ENCODE results near the gene USF3.

The USF3 gene, protein sequence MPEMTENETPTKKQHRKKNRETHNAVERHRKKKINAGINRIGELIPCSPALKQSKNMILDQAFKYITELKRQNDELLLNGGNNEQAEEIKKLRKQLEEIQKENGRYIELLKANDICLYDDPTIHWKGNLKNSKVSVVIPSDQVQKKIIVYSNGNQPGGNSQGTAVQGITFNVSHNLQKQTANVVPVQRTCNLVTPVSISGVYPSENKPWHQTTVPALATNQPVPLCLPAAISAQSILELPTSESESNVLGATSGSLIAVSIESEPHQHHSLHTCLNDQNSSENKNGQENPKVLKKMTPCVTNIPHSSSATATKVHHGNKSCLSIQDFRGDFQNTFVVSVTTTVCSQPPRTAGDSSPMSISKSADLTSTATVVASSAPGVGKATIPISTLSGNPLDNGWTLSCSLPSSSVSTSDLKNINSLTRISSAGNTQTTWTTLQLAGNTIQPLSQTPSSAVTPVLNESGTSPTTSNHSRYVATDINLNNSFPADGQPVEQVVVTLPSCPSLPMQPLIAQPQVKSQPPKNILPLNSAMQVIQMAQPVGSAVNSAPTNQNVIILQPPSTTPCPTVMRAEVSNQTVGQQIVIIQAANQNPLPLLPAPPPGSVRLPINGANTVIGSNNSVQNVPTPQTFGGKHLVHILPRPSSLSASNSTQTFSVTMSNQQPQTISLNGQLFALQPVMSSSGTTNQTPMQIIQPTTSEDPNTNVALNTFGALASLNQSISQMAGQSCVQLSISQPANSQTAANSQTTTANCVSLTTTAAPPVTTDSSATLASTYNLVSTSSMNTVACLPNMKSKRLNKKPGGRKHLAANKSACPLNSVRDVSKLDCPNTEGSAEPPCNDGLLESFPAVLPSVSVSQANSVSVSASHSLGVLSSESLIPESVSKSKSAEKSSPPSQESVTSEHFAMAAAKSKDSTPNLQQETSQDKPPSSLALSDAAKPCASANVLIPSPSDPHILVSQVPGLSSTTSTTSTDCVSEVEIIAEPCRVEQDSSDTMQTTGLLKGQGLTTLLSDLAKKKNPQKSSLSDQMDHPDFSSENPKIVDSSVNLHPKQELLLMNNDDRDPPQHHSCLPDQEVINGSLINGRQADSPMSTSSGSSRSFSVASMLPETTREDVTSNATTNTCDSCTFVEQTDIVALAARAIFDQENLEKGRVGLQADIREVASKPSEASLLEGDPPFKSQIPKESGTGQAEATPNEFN (N-terminal part only)

DNA sequence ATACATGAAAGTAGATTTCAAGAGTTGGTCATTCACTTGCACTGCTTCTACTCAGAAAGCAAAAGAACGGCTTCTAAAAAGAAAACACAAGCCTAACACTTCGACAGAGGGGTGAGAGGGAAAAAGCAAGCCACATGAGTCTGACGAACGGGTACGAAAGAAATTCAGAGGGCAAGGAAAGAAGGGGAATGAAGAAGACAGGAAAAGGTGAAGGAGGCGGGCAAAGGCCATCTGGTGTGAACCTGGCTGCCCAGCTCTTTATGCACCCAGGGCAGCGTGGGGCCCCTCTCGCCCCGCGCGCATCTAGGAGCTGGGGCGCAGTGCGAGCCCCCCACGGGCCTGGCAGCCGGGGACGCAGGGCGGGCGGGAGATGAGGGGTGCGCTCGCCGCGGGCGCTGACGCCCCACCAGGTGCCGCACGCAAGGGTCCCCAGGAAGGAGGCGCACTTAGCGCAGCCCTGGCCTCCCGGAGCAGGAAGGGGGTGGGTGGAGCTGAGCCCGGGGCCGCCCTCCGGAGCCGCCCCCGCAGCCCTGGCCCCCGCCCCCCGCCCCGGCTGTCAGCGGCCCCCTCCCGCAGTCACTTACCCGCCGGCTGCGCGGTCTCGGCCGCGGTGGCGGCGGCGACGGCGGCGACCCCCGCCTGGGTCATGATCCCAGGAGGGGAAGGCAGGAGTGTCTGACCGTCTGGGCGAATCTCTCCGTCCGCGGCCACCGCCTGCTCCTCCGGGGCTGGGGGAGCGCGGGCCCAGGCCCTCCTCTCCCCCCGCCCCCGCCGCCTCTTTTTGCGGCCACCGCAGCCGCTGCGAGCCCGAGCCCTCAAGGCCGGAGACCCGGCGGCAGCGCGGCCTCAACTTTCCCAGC, at the start of gene USF3:
Gene USF3, minus strand, starts transcription at position 857 of the 860 bp plus-strand sequence. CDS start 21,764 bp downstream, outside the sequence.
- in situ Hi-C loops (cut with MboI; ENCODE audit: low sequenced_read_pairs), result no loop called here

DNA sequence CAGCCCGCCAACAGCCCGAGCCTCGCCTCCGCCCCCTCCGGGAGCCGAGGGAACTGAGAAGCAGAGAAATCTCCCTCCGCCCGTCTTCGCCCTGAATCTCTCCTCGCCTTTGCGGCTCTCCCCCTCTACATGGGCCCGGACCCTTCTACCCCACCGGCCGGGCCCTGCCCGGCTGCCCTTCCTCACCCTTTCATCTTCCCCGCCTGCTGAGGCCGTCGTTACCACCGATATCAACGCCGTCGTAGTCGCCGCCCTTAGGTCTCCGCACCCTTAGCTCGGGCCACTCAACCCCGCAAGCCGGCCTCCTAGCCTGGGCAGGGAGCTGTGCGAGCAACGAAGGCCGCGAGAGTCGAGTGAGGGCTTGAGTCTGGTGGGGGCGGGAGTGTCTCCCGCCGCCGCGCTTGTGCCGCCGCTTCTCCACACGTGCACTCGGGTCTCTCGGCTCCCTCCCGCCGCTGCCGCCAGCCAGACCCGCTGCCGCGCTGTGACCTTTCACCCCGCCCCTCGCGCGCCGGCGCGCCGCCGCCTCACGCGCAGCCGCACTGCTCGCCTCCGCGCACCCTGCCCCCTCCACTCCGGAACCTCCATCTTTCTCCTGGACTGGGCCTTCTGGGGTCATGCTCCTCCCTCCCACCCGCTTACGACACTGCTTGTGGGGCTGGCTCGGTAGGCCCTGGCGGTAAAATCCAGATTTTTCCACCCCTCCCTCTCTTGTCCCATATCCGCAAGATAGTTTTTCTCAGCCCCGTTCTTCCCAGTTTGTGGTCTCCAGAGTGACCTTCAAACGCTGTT, 49.5 kb upstream of the USF3 start, which contains the start of gene NAA50:
Gene NAA50, minus strand, starts transcription at position 494 of the 792 bp plus-strand sequence. Its CDS starts 300 bp downstream, at position 194.
- in situ Hi-C loops (cut with MboI; ENCODE audit: low sequenced_read_pairs), result no loop called here

DNA sequence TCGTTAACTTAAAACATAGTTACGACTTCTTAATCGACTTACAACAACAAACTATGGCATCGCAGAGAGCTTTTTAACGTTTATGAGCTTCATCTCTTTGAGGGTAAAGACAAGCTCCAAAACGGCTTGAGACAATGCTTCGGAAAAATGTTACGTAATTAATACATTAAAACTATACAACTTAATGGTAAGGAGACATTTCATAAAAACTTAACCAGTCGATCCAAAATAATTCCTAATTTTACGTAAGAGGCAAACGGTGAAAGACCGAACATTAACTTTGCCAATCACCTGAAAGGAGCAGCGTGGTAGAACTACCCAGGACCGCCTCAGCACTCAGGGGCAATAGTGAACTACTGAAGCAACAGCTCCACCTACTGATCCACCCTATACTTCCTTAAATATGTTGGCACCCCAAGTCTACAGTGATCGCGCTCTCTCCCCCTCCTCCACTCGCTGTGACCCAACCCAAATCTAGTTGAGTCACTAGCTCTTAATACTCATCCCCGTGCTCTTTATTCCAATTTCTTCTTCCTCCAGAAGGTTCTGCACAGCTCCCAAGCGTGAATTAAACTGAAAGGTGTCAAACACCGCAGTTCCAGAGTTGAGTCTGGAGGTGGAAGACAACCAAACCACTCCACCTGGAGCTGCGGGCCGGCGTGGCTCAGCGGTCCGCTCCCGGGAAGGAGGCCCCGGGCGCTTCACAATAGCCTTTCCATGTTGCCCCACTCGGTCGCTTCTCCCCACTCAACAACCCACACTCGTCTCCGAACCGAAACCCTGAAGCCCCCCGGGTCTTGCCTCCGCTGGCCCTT, 48.7 kb upstream of the USF3 start:
- in situ Hi-C loops (cut with MboI; ENCODE audit: low sequenced_read_pairs), result no loop called here

DNA sequence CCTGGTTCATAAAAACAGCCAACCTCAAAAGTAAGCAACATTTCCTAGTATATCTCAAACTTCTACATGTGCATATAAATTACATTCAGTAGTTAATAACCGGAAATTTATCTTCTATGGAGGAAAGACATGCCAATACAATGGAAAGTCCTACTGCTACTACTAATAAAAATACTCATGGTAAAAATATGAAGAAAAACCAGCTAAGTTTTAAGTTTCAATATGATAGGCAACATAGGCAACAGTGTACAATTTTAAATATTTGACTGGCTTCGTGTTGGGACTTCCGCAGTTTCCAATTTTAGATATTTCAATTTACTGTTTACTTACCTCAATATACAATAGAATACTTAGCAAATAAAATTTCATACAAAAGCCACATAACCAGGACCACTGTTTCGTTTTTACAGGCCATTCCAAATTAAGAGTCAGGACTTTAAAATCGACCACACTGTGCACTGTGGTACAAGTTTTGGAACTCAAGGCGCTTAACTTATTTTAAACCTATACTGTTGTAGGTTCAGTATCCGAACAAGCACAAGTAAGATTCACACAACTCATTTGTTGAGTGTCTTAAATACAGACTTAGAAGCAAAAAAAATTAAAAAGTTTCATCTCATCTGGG, 46.7 kb upstream of the USF3 start:
- in situ Hi-C loops (cut with MboI; ENCODE audit: low sequenced_read_pairs), result no loop called here

DNA sequence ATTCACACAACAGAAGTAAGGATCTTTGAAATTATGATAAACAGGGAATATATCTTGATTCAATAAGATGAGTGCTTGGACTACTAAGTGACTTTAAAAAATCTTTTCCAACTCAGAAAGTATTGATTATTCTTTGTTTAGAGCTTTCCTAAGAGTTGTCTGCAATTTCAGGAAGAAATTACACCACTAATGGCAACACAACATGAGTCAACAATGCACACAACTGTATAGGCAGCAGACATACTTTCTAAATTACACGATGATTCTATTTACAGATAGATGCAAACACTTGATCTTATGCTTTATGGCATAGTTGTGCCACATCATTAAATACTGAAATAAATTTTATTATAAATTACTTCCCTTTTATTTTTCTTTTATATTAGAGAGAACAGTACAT, 45.2 kb upstream of the USF3 start:
- in situ Hi-C loops (cut with MboI; ENCODE audit: low sequenced_read_pairs), result no loop called here

DNA sequence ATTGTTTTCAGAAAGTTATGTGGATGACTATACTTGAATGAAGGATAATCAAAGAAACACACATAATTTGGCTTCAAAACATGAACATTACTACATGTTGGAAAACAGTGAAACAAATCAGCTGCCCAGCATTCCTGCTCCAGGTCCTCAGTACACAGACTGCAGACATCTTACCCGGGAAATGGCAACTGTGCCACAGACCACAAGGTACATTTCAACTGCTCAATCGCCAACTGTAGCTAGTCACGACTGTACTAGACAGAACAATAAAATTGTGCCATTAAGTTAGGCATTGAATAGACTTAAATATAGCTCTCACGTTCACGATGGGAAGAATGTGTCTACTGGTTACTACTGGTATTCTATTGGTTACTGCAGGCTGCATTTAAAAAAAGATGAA, 44.6 kb upstream of the USF3 start:
- in situ Hi-C loops (cut with MboI; ENCODE audit: low sequenced_read_pairs), result no loop called here

DNA sequence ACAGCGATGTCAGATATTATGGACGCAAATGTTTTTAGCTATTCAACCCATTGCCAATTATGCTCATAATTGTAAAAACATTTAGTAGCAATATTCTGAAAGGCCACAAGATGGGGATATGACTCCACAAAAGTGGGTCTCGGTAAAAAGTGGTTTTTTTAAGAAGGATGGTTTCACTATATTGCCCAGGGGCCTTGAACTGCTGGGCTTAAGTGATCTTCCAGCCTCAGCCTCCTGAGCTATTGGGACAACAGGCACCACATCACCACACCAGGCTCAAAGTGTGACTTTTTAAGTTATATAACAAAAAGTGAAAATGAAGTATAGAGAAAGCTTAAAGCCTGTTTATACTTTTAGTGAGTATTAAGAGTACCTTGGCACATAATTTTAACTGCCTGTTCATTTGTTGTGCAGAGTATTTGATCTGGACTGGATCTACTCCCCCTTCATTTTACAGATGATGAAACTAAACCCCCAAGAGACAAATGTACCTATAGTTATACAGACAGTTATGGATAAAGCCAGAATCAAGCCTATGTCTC, 40.2 kb upstream of the USF3 start:
- in situ Hi-C loops (cut with MboI; ENCODE audit: low sequenced_read_pairs), result no loop called here

DNA sequence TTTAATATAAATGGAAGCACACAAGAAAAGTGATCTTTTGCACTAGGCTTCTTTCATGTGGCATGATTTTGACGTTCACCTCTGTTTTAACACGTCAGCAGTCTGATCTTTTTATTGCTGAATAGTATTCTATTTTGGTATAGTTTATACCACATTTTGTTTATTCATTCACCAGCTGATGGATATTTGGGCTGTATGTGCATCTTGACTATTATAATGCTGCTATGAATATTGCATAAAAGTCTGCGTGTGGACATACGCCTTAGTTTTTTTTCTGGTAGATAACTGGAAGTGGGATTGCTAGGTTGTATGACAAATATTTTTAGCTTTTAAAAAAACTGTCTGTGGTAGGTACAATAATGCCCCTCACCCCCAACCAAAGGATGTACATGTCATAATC, 35.3 kb upstream of the USF3 start:
- in situ Hi-C loops (cut with MboI; ENCODE audit: low sequenced_read_pairs), result no loop called here

DNA sequence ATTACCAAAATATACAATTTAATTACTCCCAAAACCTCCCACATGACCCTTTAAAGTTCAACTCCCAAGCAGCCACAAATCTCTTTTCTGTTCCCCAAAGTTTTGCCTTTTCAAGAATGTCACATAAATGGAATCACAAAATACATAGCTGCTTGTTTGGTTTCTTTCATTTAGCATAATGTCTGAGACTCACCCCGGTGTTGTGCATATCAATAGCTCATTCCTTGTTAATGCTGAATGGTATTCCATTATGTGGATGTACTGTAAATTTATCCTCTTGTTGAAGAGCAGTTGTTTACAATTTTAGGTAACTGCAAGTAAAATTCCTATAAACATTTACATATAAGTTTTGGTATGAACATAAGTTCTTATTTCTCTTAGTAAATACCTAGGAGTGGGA, 34.1 kb upstream of the USF3 start:
- in situ Hi-C loops (cut with MboI; ENCODE audit: low sequenced_read_pairs), result no loop called here

DNA sequence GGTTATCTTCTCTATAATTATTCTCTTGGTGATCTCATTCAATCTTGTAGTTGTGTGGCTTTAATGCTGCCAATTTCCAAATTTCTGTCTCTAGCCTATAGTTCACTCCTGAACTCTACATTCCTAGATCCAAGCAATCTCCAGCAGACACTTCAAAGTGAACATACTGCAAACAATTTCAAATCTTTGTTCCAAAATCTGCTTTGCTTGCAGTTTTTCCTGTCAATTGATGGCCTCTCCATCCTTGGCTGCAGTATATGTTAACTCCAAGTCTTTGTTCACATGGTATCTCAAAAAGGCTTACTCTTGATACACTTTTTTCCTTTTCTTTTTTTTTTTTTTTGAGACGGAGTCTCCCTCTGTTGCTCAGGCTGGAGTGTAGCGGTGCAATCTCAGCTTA, 32.2 kb upstream of the USF3 start:
- in situ Hi-C loops (cut with MboI; ENCODE audit: low sequenced_read_pairs), result no loop called here

DNA sequence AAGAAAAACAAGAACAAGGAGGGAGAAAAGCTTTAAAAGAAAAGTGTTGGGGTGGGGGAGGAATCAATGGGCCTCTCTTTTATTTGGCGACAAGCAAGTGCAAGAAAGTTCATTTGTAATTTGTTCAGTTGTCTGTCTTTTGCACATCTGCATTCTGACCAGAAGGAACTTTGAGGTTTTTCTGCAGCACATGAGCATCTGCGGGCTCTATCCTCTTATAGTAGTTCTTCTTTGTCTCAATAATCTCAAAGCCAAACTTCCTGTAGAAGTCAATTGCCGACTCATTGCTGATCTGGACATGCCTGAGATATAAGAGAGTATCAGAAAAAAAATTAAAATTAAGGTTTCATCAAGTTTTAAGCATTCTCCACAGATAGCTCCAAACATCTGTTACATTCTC, 25.2 kb upstream of the USF3 start:
- in situ Hi-C loops (cut with MboI; ENCODE audit: low sequenced_read_pairs), result no loop called here

DNA sequence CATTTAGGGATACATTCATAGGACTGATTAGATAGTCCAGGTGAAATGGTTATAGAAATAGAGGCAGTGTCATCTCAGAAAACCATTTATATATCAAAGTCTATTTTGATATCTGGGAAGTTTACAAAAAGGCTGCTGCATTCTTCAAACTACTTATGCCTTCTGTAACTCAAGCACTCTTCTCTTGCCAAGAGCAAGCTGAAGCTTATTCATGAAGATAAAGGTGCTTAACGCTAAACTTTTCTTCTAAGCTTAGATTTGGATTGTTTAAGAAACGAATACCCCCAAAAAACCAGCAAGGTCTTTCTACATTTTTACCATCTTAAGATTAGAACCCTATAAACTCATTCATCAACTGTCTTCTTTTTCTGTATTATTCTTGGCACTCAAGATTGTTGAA, 23.3 kb upstream of the USF3 start:
- in situ Hi-C loops (cut with MboI; ENCODE audit: low sequenced_read_pairs), result no loop called here

DNA sequence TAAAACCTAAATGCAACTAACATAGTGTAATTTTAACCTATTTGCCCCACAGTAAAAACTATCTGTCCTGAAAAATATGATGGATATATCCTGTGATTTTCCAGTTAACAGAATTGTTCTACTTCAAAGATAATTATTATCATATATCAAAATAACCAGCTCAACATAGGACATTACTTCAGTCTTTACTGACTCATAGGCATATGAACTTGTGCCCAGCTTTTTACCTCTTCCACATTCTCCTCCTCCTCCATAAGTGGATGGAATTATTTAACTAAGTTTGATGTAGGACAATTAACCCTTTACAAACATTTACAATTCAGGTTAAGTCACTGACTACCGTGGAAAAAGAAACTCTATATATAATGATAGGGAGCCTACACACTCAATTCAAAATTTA, 22.9 kb upstream of the USF3 start:
- in situ Hi-C loops (cut with MboI; ENCODE audit: low sequenced_read_pairs), result no loop called here

DNA sequence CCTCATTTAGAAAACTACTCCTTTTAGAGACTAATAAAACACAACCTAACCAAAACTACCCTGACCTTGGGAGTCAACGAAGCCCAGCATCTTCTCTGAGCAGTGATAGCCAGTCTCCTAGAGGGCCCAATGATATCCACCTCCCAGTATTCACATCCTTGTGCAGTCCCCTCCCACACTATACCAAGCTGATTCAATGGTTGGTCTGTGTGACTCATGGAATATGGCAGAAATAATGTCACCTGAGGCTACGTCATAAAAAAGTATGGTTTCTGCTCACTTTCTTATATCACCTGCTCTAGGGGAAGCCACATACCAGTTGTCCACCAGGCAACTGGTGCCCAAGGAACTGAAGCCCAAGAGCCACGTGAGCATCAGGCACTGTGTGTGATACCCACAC, 21.4 kb upstream of the USF3 start:
- in situ Hi-C loops (cut with MboI; ENCODE audit: low sequenced_read_pairs), result no loop called here

DNA sequence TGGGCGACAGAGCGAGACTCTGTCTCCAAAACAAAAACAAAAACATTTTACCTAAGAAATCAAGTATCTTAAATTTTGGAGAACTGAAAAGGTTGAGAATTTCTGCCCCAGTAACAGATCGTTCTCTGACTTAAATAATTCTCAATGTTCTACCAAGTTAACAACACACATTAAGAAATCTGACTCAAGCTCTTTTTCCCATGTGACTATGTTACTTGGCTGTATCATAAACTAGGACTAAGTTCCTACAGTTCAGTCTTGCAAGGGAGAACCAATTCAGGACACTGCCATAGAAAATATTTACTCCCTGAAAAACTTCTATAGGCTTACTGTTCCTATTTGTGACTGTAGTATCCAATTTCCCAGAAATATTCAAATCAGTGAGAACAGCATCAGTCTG, 20.9 kb upstream of the USF3 start:
- in situ Hi-C loops (cut with MboI; ENCODE audit: low sequenced_read_pairs), result no loop called here

DNA sequence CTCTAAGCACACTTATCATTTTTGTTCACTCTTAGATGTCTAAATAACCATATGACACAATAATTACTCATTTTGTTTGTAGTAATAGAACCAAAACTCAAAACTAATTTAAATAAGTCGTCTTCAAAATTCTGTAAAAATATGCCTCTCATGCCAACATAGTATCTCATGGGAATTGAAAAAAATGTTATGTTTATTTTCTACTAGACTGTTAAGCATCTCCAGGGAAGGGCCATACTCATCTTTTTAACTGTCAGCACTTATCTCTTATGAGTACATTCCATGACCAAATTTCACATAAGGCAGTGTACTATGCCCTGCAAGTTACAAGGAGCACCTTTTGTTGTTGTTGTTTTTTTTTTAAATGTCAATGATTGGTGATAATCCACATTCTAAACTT, 18.3 kb upstream of the USF3 start:
- in situ Hi-C loops (cut with MboI; ENCODE audit: low sequenced_read_pairs), result no loop called here

DNA sequence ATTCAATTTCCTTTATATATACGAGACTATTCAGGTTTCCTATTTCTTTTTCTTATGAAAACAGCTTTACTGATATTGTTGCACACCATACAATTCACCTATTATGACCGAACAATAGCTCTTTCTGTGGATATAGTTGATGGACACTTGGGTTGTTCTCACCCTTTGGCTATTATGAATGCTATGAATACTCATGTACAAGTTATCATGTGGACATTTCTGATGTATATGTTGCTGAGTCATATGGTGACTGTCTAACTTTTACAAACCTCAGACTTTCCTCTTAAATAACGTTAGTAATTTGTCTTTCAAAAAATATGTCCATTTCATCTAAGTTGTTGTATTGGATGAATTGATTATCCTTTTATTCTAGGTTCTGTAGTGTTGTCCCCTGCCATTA, 15.7 kb upstream of the USF3 start:
- in situ Hi-C loops (cut with MboI; ENCODE audit: low sequenced_read_pairs), result no loop called here

DNA sequence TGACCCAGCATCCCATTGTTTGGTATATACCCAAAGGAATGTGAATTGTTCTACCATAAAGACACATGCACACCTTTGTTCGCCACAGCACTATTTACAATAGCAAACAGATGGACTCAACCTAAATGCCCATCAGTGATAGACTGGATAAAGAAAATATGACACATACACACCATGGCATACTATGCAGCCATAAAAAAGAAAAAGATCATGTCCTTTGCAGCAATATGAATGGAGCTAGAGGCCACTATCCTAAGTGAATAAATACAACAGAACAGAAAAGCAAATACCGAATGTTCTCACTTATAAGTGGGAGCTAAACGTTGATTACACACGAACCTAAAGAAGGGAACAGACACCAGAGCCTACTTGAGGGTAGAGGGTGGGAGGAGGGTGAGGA, 11.4 kb upstream of the USF3 start:
- in situ Hi-C loops (cut with MboI; ENCODE audit: low sequenced_read_pairs), result no loop called here

All from HL-60/S4 treated with phorbol 12-myristate 13-acetate at 8.2 ng/mL for 4 days and 3 days (cell line).